ENCODE data around the gene TTLL8. TPM values are rescaled to one million over a fixed set of nuclear protein-coding genes. Genes with fewer than 3 reads are reported as not detected.

Gene TTLL8
- total RNA-seq, 4 donors from 2014 or later: not detected

GRCh38 chr22:50091092-50091768 is 33.1 kb upstream of the TTLL8 start:
- Histone ChIP-seq H3K27me3 (peaks cover 43% of the 10 kb centered on the region), H3K36me3 (no peaks in the 10 kb centered on the region), H3K27ac (no peak overlapping the region), H3K9me3 (no peaks in the 10 kb centered on the region), H3K4me1 (no peaks in the 10 kb centered on the region), H3K4me3 (no peak overlapping the region)
- intact Hi-C loops (cut with DNase I; ENCODE audit: low total_unique reads): no loop called here
- WGBS, 2 donors (ENCODE audit: low coverage in 1 of 2): 76% methylated on average over 27 of the region's 29 CpGs; no CpG with 5 or more reads in 1 of the 2 donors
- in situ Hi-C loops (cut with MboI; ENCODE audit: low pct_ligation_motif_present in 1 of 4, low pct_unique_long_range_greater_than_20kb in 1 of 4, low sequenced_read_pairs in 3 of 4): no loop called here
- TF ChIP-seq CTCF (IDR thresholded peaks at IDR 0.05): no peak
- no peak for DNase-seq

GRCh38 chr22:50090412-50090714 is 32.3 kb upstream of the TTLL8 start:
- WGBS, 2 donors (ENCODE audit: low coverage in 1 of 2): 93% methylated on average over 22 of the region's 22 CpGs; no CpG with 5 or more reads in 1 of the 2 donors
- no peaks in the 10 kb centered on the region for H3K36me3 ChIP-seq
- intact Hi-C loops (cut with DNase I; ENCODE audit: low total_unique reads): no loop called here
- no peak for DNase-seq
- no peak for TF ChIP-seq CTCF (IDR thresholded peaks at IDR 0.05)
- no peak for TF ChIP-seq EP300 (IDR thresholded peaks at IDR 0.05; ENCODE audit: low read depth)
- TF ChIP-seq POLR2AphosphoS5 (IDR thresholded peaks at IDR 0.05): no peak
- TF ChIP-seq POLR2A (IDR thresholded peaks at IDR 0.05): no peak
- H3K9me3 ChIP-seq: no peaks in the 10 kb centered on the region
- peaks cover 34% of the 10 kb centered on the region for H3K27me3 ChIP-seq
- no peaks in the 10 kb centered on the region for H3K4me1 ChIP-seq
- H3K27ac ChIP-seq: no peak overlapping the region
- in situ Hi-C loops (cut with MboI; ENCODE audit: low pct_ligation_motif_present in 1 of 4, low pct_unique_long_range_greater_than_20kb in 1 of 4, low sequenced_read_pairs in 3 of 4): no loop called here
- H3K4me3 ChIP-seq: no peak overlapping the region

GRCh38 chr22:50089682-50090411 is 31.7 kb upstream of the TTLL8 start, which contains the start of gene MOV10L1:
MOV10L1 (plus strand) TSS chr22:50090006; CDS start chr22:50090089, 83 bp downstream.
- in situ Hi-C loops (cut with MboI; ENCODE audit: low pct_ligation_motif_present in 1 of 4, low pct_unique_long_range_greater_than_20kb in 1 of 4, low sequenced_read_pairs in 3 of 4): no loop called here
- Histone ChIP-seq H3K4me3 (no peak within 1 kb of the TSS), H3K27ac (no peak within 1 kb of the TSS), H3K4me1 (no peaks in the 10 kb centered on the region), H3K9me3 (no peaks in the 10 kb centered on the region), H3K27me3 (peaks cover 29% of the 10 kb centered on the region), H3K36me3 (no peaks in the 10 kb centered on the region)
- intact Hi-C loops (cut with DNase I; ENCODE audit: low total_unique reads): no loop called here
- 53 to 67% methylated on average over 2 to 56 of the region's 83 CpGs for WGBS, 2 donors (ENCODE audit: low coverage in 1 of 2)
- DNase-seq: no peak
- TF ChIP-seq POLR2AphosphoS5 (IDR thresholded peaks at IDR 0.05) (no peak), POLR2A (IDR thresholded peaks at IDR 0.05) (no peak), CTCF (IDR thresholded peaks at IDR 0.05) (no peak), EP300 (IDR thresholded peaks at IDR 0.05; ENCODE audit: low read depth) (no peak)

- Histone ChIP-seq H3K4me1 (no peaks in the 10 kb centered on the region), H3K9me3 (no peaks in the 10 kb centered on the region), H3K27ac (no peak overlapping the region), H3K4me3 (no peak overlapping the region), H3K27me3 (peaks cover 31% of the 10 kb centered on the region), H3K36me3 (no peaks in the 10 kb centered on the region)
- in situ Hi-C loops (cut with MboI; ENCODE audit: low pct_ligation_motif_present in 1 of 4, low pct_unique_long_range_greater_than_20kb in 1 of 4, low sequenced_read_pairs in 3 of 4) (no loop called here), intact Hi-C loops (cut with DNase I; ENCODE audit: low total_unique reads) (no loop called here)
- 85 to 97% methylated on average over 6 to 11 of the region's 11 CpGs for WGBS, 2 donors (ENCODE audit: low coverage in 1 of 2)
- no peak for TF ChIP-seq CTCF (IDR thresholded peaks at IDR 0.05)
- no peak for DNase-seq
Measured at GRCh38 chr22:50089231-50089630, 31.1 kb upstream of the TTLL8 start.
